ENCODE results near the gene INSC.

Gene INSC

GRCh38 chr11:15108592-15109130, 6.1 kb upstream of the INSC start:
- DNase-seq (ENCODE audit: low spot score) (no peak), FAIRE-seq (no peak)

DNA sequence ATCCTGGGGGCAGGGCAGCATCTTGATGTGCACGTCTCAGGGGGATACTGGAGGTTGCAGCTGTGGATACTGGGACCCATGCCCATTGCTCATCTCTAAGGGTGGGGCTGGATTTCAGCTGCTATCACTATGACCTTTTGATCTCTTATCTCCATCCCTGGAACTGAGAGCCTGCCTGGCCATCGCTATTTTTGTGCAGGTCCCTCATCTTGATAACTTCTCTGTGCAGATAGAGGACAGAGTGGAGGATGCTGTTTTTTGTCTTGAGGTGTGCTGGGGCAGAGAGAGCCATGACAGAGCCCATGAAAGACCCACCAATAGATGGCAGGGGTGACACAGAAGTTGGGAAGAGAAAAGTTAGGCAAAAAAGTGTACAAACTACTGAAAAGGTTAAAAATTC, 5.1 kb upstream of the INSC start:
- DNase-seq (ENCODE audit: low spot score) (no peak), FAIRE-seq (no peak)

DNA sequence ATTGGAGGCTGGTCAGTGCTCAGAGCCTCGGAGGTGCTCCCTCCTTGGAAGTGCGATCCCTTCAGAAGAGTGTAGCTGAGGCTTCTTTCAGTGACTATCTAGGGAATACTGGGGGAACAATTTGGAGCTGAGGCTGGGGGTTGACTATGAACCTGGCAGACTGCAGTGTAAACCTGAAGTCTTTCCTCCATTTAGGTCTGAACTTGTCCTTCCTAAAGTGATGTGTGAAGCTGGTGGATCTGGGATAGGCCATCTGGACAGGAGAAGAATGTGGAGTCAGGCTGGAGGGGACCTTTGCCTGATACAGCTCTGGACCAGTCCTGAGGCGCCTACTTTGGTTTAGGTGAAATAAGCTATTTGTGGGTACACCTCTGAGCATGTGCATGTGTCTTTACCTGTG, 3.5 kb upstream of the INSC start:
- no peak for FAIRE-seq
- no peak for DNase-seq (ENCODE audit: low spot score)

DNA sequence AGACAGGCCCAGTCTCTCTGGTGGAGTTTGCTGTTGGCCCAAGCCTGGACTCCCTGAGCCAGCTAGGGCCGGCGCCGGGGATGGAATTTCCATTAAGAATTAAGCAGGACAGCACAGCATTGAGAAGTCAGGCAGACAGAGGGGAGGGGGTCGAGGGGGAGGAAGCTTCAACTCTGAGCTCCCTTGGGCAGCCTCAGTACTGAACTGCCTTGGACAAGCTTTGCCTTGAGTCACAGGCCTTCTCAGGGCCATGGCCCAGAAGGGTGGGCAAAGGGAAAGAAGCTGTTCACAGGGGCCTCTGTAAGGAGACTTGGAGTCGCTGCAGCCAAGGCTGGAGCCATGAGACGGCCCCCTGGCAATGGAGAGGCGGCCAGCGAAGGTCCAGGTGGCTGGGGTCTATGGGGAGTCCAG, 2.6 kb upstream of the INSC start:
- DNase-seq (ENCODE audit: low spot score), result no peak
- no peak for FAIRE-seq

- DNase-seq (ENCODE audit: low spot score) (peak; percentile 70), FAIRE-seq (peak; percentile 81)
These were observed 1.3 kb upstream of the INSC start for GRCh38 chr11:15113381-15113780.

GRCh38 chr11:15115686-15116085, 963 bp downstream of the INSC start:
- FAIRE-seq (no peak), DNase-seq (ENCODE audit: low spot score) (no peak)

- FAIRE-seq, result no peak
- DNase-seq (ENCODE audit: low spot score), result no peak
These were observed 3.0 kb downstream of the INSC start for GRCh38 chr11:15117751-15118150.

DNA sequence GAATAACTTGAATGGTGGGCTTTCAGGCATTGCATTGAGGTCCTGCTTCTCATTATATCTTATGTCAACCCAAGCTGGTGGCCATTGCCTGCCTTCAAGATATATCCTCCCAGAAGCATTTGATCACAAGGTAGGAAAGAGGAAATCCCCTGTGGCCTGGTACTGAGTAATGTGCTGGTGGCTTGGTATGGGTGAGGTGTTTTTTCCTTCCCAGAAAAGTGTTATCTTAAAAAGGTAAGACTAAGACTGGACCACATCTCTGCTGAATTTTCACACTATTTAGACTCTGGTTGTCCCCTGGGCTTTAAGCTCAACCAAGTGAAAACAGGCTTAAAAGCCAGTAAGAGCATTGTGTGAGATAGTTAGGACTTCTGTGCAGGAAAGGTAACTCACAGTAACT, 3.7 kb downstream of the INSC start:
- peak; percentile 20 for DNase-seq (ENCODE audit: low spot score)
- no peak for FAIRE-seq

- no peak for DNase-seq (ENCODE audit: low spot score)
- FAIRE-seq, result no peak
These were observed 4.6 kb downstream of the INSC start for GRCh38 chr11:15119352-15119751.

GRCh38 chr11:15119826-15120225, 5.1 kb downstream of the INSC start:
- DNase-seq (ENCODE audit: low spot score), result peak; percentile 51
- peak; percentile 69 for FAIRE-seq

GRCh38 chr11:15123849-15124248, 9.1 kb downstream of the INSC start:
- DNase-seq (ENCODE audit: low spot score) (peak; percentile 95), FAIRE-seq (peak; percentile 97)

- DNase-seq (ENCODE audit: low spot score) (no peak), FAIRE-seq (no peak)
These were observed 9.8 kb downstream of the INSC start for GRCh38 chr11:15124528-15124927.

GRCh38 chr11:15127341-15127740, 12.6 kb downstream of the INSC start:
- FAIRE-seq (peak; percentile 63), DNase-seq (ENCODE audit: low spot score) (peak; percentile 68)

- FAIRE-seq (no peak), DNase-seq (ENCODE audit: low spot score) (no peak)
These were observed 13.9 kb downstream of the INSC start for GRCh38 chr11:15128621-15129020.

GRCh38 chr11:15136166-15136565, 21.4 kb downstream of the INSC start:
- no peak for DNase-seq (ENCODE audit: low spot score)
- FAIRE-seq, result no peak

GRCh38 chr11:15139096-15139770, 24.5 kb downstream of the INSC start:
- DNase-seq (ENCODE audit: low spot score), result no peak
- FAIRE-seq, result no peak

DNA sequence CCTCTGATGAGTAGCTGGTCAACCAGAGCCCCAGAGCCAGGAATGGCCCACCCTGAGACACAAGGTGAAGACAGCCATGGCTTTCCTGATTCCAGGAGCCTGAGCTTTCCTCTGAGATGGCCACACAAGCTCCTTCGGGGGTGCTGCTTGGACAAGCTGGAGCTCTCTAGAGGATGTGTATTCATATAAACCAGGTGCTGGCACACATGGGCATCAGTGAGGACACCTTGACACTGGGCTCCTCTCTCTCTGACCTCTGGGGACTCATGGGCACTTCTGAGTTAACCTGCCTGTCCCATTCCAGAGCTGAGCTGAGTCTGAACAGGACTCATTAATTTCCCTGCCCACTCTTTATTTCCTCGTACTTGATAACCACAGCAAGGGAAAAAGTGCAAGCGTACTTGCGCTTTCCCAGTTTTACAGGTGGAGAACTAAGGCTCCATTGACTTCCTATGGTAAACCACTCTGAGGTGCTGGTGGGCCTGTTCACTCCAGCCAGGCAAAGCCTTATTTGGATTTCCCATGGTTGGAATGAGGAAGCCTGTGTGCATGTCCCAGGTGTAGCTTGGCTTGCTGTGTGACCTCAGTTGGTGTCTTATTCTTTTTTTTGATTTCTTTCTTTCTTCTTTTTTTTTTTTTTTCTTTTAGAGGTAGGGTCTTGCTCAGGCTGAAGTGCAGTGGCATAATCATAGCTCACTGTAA, 25.4 kb downstream of the INSC start:
- no peak for DNase-seq (ENCODE audit: low spot score)
- no peak for FAIRE-seq

- FAIRE-seq (no peak), DNase-seq (ENCODE audit: low spot score) (no peak)
These were observed 26.7 kb downstream of the INSC start for GRCh38 chr11:15141381-15141780.

- FAIRE-seq (no peak), DNase-seq (ENCODE audit: low spot score) (no peak)
These were observed 28.1 kb downstream of the INSC start for GRCh38 chr11:15142838-15143237.

- DNase-seq (ENCODE audit: low spot score), result no peak
- no peak for FAIRE-seq
These were observed 29.1 kb downstream of the INSC start for GRCh38 chr11:15143855-15144254.

DNA sequence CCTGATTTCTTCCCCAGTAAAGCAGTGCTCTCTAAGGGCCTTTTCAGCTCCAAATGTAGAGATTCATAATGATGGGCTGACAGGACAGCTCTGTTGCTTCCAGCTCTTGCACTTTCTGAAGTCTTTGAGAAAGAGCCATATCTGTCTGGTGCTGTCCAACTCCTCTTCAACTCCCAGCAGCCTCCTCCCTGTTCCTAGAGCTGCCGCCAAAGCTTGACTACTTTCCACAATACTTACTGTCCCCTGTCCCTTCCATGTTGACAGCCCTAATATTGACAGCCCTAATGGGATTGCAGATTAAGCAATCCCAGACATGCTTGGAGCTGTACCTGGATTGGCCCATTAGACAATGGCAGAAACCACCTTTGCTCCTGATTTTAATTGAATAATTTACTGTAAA, 29.6 kb downstream of the INSC start:
- no peak for DNase-seq (ENCODE audit: low spot score)
- no peak for FAIRE-seq

DNA sequence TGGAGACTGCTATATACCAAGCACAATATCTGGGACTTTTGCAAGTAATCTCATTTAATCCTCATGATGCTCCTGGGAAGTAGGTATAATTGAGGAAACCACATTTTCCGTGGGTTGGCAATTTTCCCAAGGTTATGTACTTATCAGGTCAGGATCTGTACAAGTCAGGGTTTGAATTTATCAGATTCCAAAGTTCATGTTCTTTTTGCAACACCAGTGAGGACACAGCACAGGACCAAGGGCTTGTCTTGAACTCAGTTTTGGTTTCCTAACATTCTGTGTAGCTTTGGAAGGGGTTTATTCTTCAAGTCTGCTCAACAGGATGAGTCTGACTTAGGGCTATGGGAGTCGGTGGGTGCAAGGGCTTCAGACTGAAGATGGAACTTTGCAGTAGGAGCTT, 30.4 kb downstream of the INSC start:
- no peak for DNase-seq (ENCODE audit: low spot score)

GRCh38 chr11:15145615-15146014, 30.9 kb downstream of the INSC start:
- DNase-seq (ENCODE audit: low spot score) (no peak), FAIRE-seq (no peak)

More for the DNA sequence above, 30.4 kb downstream of the INSC start:
- no peak for FAIRE-seq

Measured in RCC 7860 (cell line).